Hepatocyte (in vitro differentiated cells): ENCODE results near the gene KCNJ4.

Experiments used
- CTCF ChIP-seq: fragments of 200-600 bp; sonication (generic); IDR thresholded peaks from 2 replicates; pipeline ENCODE4 v1.5.1; 2016; ENCODE audit warnings: antibody characterized with exemption, mild to moderate bottlenecking; ENCODE audit not compliant: poor library complexity
- EZH2 ChIP-seq: fragments of 200-600 bp; sonication (generic); IDR thresholded peaks from 2 replicates; pipeline ENCODE4 v1.6.1; 2016; ENCODE audit warnings: antibody characterized with exemption, mild to moderate bottlenecking, borderline replicate concordance
- EZH2phosphoT487 ChIP-seq: fragments of 200-600 bp; sonication (generic); IDR thresholded peaks from one replicate; pipeline ENCODE4 v1.6.1; 2018; ENCODE audit warnings: antibody characterized with exemption, mild to moderate bottlenecking, low read depth, moderate library complexity; ENCODE audit not compliant: unreplicated experiment, severe bottlenecking

GRCh38 chr22:38487946-38488345 is 32.9 kb upstream of the KCNJ4 start:
- TF ChIP-seq EZH2 (no peak), CTCF (no peak), EZH2phosphoT487 (no peak)
